SK-N-SH (cell line): ENCODE measurements around the gene TFR2. TPM values are rescaled to one million over a fixed set of nuclear protein-coding genes. Genes with fewer than 3 reads are reported as not detected.

Experiments used
- CTCF ChIA-PET: fragments of 300-600, 350-600 bp; formaldehyde crosslinking; extraction: SDS; loops from one replicate; lab custom pipeline; 2021; lab: Yijun Ruan, JAX
- POLR2A ChIA-PET: fragments of 350-600 bp; sonication (Branson Sonifier 250); formaldehyde crosslinking; extraction: SDS; loops from one replicate; lab custom pipeline; 2020; ENCODE audit warnings: antibody characterized with exemption, inconsistent platforms; lab: Yijun Ruan, JAX
- DNase-seq: peaks from one replicate; pipeline ENCODE4 v3.0.0; 2012
- H2AFZ ChIP-seq: fragments of 200-600 bp; sonication (generic); 2 replicates; pipeline ENCODE4 v1.8.1; 2016; ENCODE audit warnings: antibody characterized with exemption, mild to moderate bottlenecking, low read depth
- H3F3A ChIP-seq: fragments of 200-600 bp; sonication (generic); replicated peaks from 2 replicates; pipeline ENCODE3; 2016; ENCODE audit warnings: antibody characterized with exemption, mild to moderate bottlenecking; ENCODE audit not compliant: insufficient read depth
- H3K27ac ChIP-seq, 2 experiments: fragments of 200-500 bp in 1 of 2; fragments of 200-600 bp in 1 of 2; sonication (Bioruptor generic) in 1 of 2; sonication (generic), shearing (Covaris generic) in 1 of 2; 2 replicates each; pipeline versions ENCODE4 v1.5.1 to v1.6.1; 2014 to 2016; ENCODE audit warnings: low read depth in 2 of 2, inconsistent platforms in 1 of 2, low read length in 1 of 2, mild to moderate bottlenecking in 1 of 2, mixed read lengths in 1 of 2
- H3K27me3 ChIP-seq: fragments of 200-600 bp; sonication (generic), shearing (Covaris generic); 2 replicates; pipeline ENCODE4 v1.6.1; 2016; ENCODE audit warnings: mixed run types; ENCODE audit not compliant: insufficient read depth
- H3K36me3 ChIP-seq, 2 experiments: fragments of 200-500 bp in 1 of 2; fragments of 200-600 bp in 1 of 2; sonication (Bioruptor generic) in 1 of 2; sonication (generic) in 1 of 2; replicated peaks in 1 of 2; 2 replicates each; pipeline versions ENCODE3 to v1.5.1; 2014 to 2016; ENCODE audit warnings: low read length in 1 of 2, mild to moderate bottlenecking in 1 of 2; ENCODE audit not compliant: insufficient read depth in 2 of 2, control insufficient read depth in 1 of 2
- H3K4me1 ChIP-seq, 2 experiments: fragments of 200-500 bp in 1 of 2; fragments of 200-600 bp in 1 of 2; sonication (Bioruptor generic) in 1 of 2; sonication (generic), shearing (Covaris generic) in 1 of 2; 2 replicates each; pipeline versions ENCODE4 v1.5.1 to v1.6.1; 2014 to 2016; ENCODE audit warnings: low read depth in 1 of 2, low read length in 1 of 2, mixed run types in 1 of 2; ENCODE audit not compliant: insufficient read depth in 2 of 2, control insufficient read depth in 1 of 2
- H3K4me2 ChIP-seq: fragments of 200-600 bp; sonication (generic), shearing (Covaris generic); 2 replicates; pipeline ENCODE4 v1.6.1; 2017; ENCODE audit warnings: mixed run types
- H3K4me3 ChIP-seq, 2 experiments: fragments of 200-500 bp in 1 of 2; fragments of 200-600 bp in 1 of 2; sonication (Bioruptor generic) in 1 of 2; sonication (generic), shearing (Covaris generic) in 1 of 2; 2 replicates each; pipeline versions ENCODE4 v1.5.1 to v1.8.1; 2014 to 2016; ENCODE audit warnings: low read depth in 2 of 2, inconsistent platforms in 1 of 2, low read length in 1 of 2, mild to moderate bottlenecking in 1 of 2, mixed read lengths in 1 of 2, moderate library complexity in 1 of 2
- H3K79me2 ChIP-seq: fragments of 200-600 bp; sonication (generic); 2 replicates; pipeline ENCODE4 v1.8.1; 2017; ENCODE audit warnings: mild to moderate bottlenecking; ENCODE audit not compliant: insufficient read depth
- H3K9ac ChIP-seq: fragments of 200-600 bp; sonication (generic); 2 replicates; pipeline ENCODE4 v1.6.1; 2017; ENCODE audit warnings: mixed run types
- H3K9me2 ChIP-seq: fragments of 200-600 bp; sonication (generic); 2 replicates; pipeline ENCODE4 v1.6.1; 2017; ENCODE audit warnings: mixed run types
- H3K9me3 ChIP-seq: fragments of 200-600 bp; sonication (generic); 2 replicates; pipeline ENCODE4 v1.6.1; 2017; ENCODE audit warnings: mixed run types, mild to moderate bottlenecking, moderate library complexity
- H4K20me1 ChIP-seq: fragments of 200-600 bp; sonication (generic); 2 replicates; pipeline ENCODE4 v1.6.1; 2017; ENCODE audit warnings: mild to moderate bottlenecking, mixed run types; ENCODE audit not compliant: insufficient read depth
- CHD2 ChIP-seq: fragments of 150-350 bp; IDR thresholded peaks from 2 replicates; pipeline ENCODE4 v1.6.1; 2018; ENCODE audit warnings: low read length; ENCODE audit not compliant: partially characterized antibody
- ELF1 ChIP-seq: IDR thresholded peaks from 2 replicates; pipeline ENCODE4 v1.4.0; 2012
- FOSL2 ChIP-seq: IDR thresholded peaks from 2 replicates; pipeline ENCODE4 v1.4.0; 2012; ENCODE audit warnings: low read depth, mild to moderate bottlenecking, moderate library complexity, borderline replicate concordance
- FOXJ3 ChIP-seq: sonication (generic); formaldehyde crosslinking; IDR thresholded peaks from 2 replicates; pipeline ENCODE4 v1.5.1; 2020; ENCODE audit warnings: mild to moderate bottlenecking, missing genetic modification reagents
- FOXM1 ChIP-seq: IDR thresholded peaks from 2 replicates; pipeline ENCODE4 v1.4.0; 2012; ENCODE audit warnings: low read depth, mild to moderate bottlenecking
- GABPA ChIP-seq: IDR thresholded peaks from 2 replicates; pipeline ENCODE4 v1.4.0; 2012; ENCODE audit warnings: low read depth, mild to moderate bottlenecking
- GATA2 ChIP-seq: sonication (generic); formaldehyde crosslinking; IDR thresholded peaks from 2 replicates; pipeline ENCODE4 v1.5.0; 2020; ENCODE audit warnings: mild to moderate bottlenecking, missing genetic modification reagents
- JUND ChIP-seq: IDR thresholded peaks from 2 replicates; pipeline ENCODE4 v1.4.0; 2012
- MXI1 ChIP-seq: IDR thresholded peaks from 2 replicates; pipeline ENCODE4 v1.6.1; 2012; ENCODE audit warnings: mild to moderate bottlenecking, low read depth, low read length, improper control_type of control experiment
- POLR2AphosphoS5 ChIP-seq: IDR thresholded peaks from 2 replicates; pipeline ENCODE4 v1.6.1; 2012; ENCODE audit warnings: low read depth, low read length
- RAD21 ChIP-seq: IDR thresholded peaks from 2 replicates; pipeline ENCODE4 v1.6.1; 2012; ENCODE audit warnings: mild to moderate bottlenecking, low read length
- RFX5 ChIP-seq: IDR thresholded peaks from 2 replicates; pipeline ENCODE4 v1.6.1; 2012; ENCODE audit warnings: mild to moderate bottlenecking, improper control_type of control experiment, low read length
- WGBS: methylation state at CpG from one replicate; pipeline ENCODE4 v1.1.6; 2017; ENCODE audit warnings: low lambda C conversion rate; 5-methylcytosine and 5-hydroxymethylcytosine counted together
- polyA plus RNA-seq, 3 experiments: library from polyadenylated mRNA; depleted of rRNA; stranded (reverse); fragments of >200 nt; gene quantifications; 2 replicates each; pipeline ENCODE4 v1.2.3, GENCODE V29; 2012
- TF ChIP-seq, protein P1 (sequence below): IDR thresholded peaks from 2 replicates; pipeline ENCODE4 v1.4.0; 2012; ENCODE audit warnings: low read depth
- TF ChIP-seq, protein P2 (sequence below): fragments of 150-350 bp; IDR thresholded peaks from 2 replicates; pipeline ENCODE4 v1.6.1; 2017; ENCODE audit warnings: antibody characterized with exemption, low read length, low read depth, borderline replicate concordance
- TF ChIP-seq, protein P3 (sequence below): IDR thresholded peaks from 2 replicates; pipeline ENCODE4 v1.4.0; 2012; ENCODE audit warnings: low read depth, borderline replicate concordance
- TF ChIP-seq, protein P4 (sequence below): IDR thresholded peaks from 2 replicates; pipeline ENCODE4 v1.6.1; 2012; ENCODE audit warnings: mild to moderate bottlenecking, low read depth, low read length, moderate library complexity

TFR2 gene
- polyA plus RNA-seq, 1 of the 3 experiments (the other 2 are of a cell fraction), result 0.30 TPM

DNA sequence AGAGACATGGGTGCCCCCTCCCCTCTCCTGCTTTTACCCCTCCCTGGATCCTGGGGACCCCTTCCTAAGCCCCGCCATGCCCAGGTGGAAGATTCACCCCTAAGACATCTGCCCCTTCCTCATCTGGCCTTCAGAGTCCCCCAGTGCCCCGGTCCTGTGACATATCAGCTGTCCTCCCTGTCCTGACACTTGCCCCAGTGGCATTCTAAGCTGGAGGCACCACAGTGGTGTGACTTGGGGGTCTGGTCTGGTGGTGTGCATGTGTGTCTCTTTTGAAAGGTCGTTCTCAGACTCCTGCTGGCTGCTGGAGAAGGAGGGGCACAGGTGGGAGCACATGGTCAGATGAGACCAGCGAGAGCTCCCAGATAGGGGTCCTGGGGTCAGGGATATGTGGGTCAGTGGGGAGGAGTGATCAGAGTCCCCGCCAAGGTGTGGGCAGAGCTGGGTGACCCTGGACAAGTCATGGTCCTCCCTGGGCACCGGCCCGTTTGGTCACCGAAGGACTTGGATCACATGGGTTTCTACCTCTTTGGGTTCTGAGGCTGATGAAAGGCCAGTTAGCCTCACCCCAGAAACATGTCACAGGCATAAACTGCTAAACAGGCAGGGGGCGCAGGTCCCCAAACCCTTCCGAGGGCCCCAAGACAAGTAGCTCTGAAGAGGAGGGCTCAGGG lies 645 bp upstream of the TFR2 start:
- Histone ChIP-seq H3K9me2 (no peaks in the 10 kb centered on the region), H3K9ac (no peak overlapping the region), H3K79me2 (no peaks in the 10 kb centered on the region), H3K4me3 (no peak overlapping the region), H2AFZ (no peak overlapping the region), H4K20me1 (no peaks in the 10 kb centered on the region), H3K4me2 (no peak overlapping the region), H3K27me3 (peaks cover 7% of the 10 kb centered on the region; the same call in 1 of the 2 replicates), H3F3A (no peaks in the 10 kb centered on the region), H3K36me3 (no peaks in the 10 kb centered on the region), H3K9me3 (no peaks in the 10 kb centered on the region), H3K27ac (no peak overlapping the region), H3K4me1 (peaks cover 0 to 9% of the 10 kb centered on the region in 2 experiments; a peak in 1 of 4 replicates)
- DNase-seq, result no peak
- 61% methylated on average over 7 of the region's 10 CpGs for WGBS
- ChIA-PET CTCF (interaction anchor here (0.9 to 12.8 kb wide), 4 partner anchors 8 to 82 kb away, joined by 3 to 109 read pairs (median 8); partner anchors contain the start of gene ACTL6B), POLR2A (interaction anchor here (1.5 kb wide), 1 partner anchor 31 kb away, joined by 4 read pairs; the partner anchor contains the start of gene GNB2)
- no peak for TF ChIP-seq FOXJ3 (CRISPR knock-in tag)
- TF ChIP-seq JUND, result no peak
- TF ChIP-seq POLR2AphosphoS5, result no peak
- TF ChIP-seq, protein P1, sequence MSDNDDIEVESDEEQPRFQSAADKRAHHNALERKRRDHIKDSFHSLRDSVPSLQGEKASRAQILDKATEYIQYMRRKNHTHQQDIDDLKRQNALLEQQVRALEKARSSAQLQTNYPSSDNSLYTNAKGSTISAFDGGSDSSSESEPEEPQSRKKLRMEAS, result no peak
- TF ChIP-seq MXI1, result no peak
- TF ChIP-seq, protein P2, sequence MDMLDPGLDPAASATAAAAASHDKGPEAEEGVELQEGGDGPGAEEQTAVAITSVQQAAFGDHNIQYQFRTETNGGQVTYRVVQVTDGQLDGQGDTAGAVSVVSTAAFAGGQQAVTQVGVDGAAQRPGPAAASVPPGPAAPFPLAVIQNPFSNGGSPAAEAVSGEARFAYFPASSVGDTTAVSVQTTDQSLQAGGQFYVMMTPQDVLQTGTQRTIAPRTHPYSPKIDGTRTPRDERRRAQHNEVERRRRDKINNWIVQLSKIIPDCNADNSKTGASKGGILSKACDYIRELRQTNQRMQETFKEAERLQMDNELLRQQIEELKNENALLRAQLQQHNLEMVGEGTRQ, result no peak
- TF ChIP-seq ELF1, result no peak
- TF ChIP-seq GABPA, result no peak
- TF ChIP-seq FOXM1, result no peak
- no peak for TF ChIP-seq GATA2 (CRISPR knock-in tag)
- no peak for TF ChIP-seq RAD21
- TF ChIP-seq, protein P3, sequence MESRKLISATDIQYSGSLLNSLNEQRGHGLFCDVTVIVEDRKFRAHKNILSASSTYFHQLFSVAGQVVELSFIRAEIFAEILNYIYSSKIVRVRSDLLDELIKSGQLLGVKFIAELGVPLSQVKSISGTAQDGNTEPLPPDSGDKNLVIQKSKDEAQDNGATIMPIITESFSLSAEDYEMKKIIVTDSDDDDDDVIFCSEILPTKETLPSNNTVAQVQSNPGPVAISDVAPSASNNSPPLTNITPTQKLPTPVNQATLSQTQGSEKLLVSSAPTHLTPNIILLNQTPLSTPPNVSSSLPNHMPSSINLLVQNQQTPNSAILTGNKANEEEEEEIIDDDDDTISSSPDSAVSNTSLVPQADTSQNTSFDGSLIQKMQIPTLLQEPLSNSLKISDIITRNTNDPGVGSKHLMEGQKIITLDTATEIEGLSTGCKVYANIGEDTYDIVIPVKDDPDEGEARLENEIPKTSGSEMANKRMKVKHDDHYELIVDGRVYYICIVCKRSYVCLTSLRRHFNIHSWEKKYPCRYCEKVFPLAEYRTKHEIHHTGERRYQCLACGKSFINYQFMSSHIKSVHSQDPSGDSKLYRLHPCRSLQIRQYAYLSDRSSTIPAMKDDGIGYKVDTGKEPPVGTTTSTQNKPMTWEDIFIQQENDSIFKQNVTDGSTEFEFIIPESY, result no peak
- TF ChIP-seq, protein P4, sequence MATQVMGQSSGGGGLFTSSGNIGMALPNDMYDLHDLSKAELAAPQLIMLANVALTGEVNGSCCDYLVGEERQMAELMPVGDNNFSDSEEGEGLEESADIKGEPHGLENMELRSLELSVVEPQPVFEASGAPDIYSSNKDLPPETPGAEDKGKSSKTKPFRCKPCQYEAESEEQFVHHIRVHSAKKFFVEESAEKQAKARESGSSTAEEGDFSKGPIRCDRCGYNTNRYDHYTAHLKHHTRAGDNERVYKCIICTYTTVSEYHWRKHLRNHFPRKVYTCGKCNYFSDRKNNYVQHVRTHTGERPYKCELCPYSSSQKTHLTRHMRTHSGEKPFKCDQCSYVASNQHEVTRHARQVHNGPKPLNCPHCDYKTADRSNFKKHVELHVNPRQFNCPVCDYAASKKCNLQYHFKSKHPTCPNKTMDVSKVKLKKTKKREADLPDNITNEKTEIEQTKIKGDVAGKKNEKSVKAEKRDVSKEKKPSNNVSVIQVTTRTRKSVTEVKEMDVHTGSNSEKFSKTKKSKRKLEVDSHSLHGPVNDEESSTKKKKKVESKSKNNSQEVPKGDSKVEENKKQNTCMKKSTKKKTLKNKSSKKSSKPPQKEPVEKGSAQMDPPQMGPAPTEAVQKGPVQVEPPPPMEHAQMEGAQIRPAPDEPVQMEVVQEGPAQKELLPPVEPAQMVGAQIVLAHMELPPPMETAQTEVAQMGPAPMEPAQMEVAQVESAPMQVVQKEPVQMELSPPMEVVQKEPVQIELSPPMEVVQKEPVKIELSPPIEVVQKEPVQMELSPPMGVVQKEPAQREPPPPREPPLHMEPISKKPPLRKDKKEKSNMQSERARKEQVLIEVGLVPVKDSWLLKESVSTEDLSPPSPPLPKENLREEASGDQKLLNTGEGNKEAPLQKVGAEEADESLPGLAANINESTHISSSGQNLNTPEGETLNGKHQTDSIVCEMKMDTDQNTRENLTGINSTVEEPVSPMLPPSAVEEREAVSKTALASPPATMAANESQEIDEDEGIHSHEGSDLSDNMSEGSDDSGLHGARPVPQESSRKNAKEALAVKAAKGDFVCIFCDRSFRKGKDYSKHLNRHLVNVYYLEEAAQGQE, result no peak
- TF ChIP-seq RFX5, result no peak
- TF ChIP-seq CHD2, result no peak
- no peak for TF ChIP-seq FOSL2
